HG02938 (cell line): Measurements from ENCODE around the gene HSPA4L.

Source experiments
- ATAC-seq: cut with Tn5 transposase; IDR thresholded peaks from one replicate; pipeline ENCODE4 v1.9.1; 2021; ENCODE audit warnings: mild to moderate bottlenecking, moderate library complexity; ENCODE audit not compliant: unreplicated experiment

The HSPA4L gene

GRCh38 chr4:127782275-127783025 lies at the start of gene HSPA4L:
Gene HSPA4L, plus strand, starts transcription at chr4:127782322. Its CDS starts 229 bp downstream, at chr4:127782551.
- ATAC-seq, result peak; percentile 42

GRCh38 chr4:127732623-127733328 lies 49.3 kb upstream of the HSPA4L start:
- ATAC-seq, result peak; percentile 67

- no peak for ATAC-seq
Measured at GRCh38 chr4:127734976-127735375, 47.1 kb upstream of the HSPA4L start.

- ATAC-seq, result no peak
Measured at GRCh38 chr4:127737295-127737694, 44.8 kb upstream of the HSPA4L start.

- ATAC-seq, result no peak
Measured at GRCh38 chr4:127741247-127741646, 40.9 kb upstream of the HSPA4L start.

- no peak for ATAC-seq
Measured at GRCh38 chr4:127747883-127748282, 34.2 kb upstream of the HSPA4L start.

- no peak for ATAC-seq
Measured at GRCh38 chr4:127748957-127749356, 33.2 kb upstream of the HSPA4L start.

- no peak for ATAC-seq
Measured at GRCh38 chr4:127756906-127757305, 25.2 kb upstream of the HSPA4L start.

GRCh38 chr4:127759228-127759820 lies 22.8 kb upstream of the HSPA4L start:
- peak; percentile 85 for ATAC-seq

GRCh38 chr4:127759893-127760292 lies 22.2 kb upstream of the HSPA4L start:
- ATAC-seq, result no peak

GRCh38 chr4:127771535-127772275 lies 10.4 kb upstream of the HSPA4L start:
- no peak for ATAC-seq

- ATAC-seq, result no peak
Measured at GRCh38 chr4:127772769-127773671, 9.1 kb upstream of the HSPA4L start.

GRCh38 chr4:127775843-127776242 lies 6.3 kb upstream of the HSPA4L start:
- ATAC-seq, result no peak

- no peak for ATAC-seq
Measured at GRCh38 chr4:127776620-127777019, 5.5 kb upstream of the HSPA4L start.

- ATAC-seq, result no peak
Measured at GRCh38 chr4:127777487-127777886, 4.6 kb upstream of the HSPA4L start.

GRCh38 chr4:127778102-127778501 lies 4.0 kb upstream of the HSPA4L start:
- ATAC-seq, result no peak

- ATAC-seq, result no peak
Measured at GRCh38 chr4:127780598-127780997, 1.5 kb upstream of the HSPA4L start.

- ATAC-seq, result peak; percentile 38
Measured at GRCh38 chr4:127781300-127782024, 660 bp upstream of the HSPA4L start.

GRCh38 chr4:127782025-127782274 lies 172 bp upstream of the HSPA4L start:
- ATAC-seq, result peak; percentile 63
